ENCODE measurements around the gene DRD2. TPM values are rescaled to one million over a fixed set of nuclear protein-coding genes. Genes with fewer than 3 reads are reported as not detected.

DRD2 gene
- polyA plus RNA-seq, 4 donors = 0.28 to 0.41 TPM; not detected in 2

DNA sequence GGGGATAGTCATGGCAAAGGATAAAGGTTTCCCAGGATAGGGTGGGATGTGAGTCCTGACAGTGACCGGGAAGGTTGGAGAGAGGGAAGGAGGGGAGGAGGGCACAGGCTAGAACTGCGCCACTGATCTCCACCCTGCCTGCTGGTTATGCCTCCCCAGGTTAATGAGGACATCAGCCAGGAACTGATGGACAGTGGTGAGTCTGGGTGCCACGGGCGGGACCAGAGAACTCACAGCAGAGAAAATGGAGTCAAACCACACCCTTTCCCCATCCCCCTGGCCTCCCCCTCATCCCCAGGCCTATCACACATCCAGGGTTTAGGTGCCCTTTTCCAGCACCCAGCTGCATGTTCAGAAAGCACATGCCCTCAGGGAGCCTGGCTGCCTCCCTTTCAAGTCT is 77.4 kb downstream of the DRD2 start:
- no peak for DNase-seq
- peaks cover 0 to 2% (median 0%) of the 10 kb centered on the region in 3 donors for H3K27me3 ChIP-seq (ENCODE audit: control insufficient read depth in 3 of 3, insufficient read depth in 3 of 3, low read length in 3 of 3)
- H3K9me3 ChIP-seq (ENCODE audit: control insufficient read depth in 2 of 2, insufficient read depth in 1 of 2, low read depth in 1 of 2, low read length in 1 of 2) = no peaks in the 10 kb centered on the region
- no peak for FAIRE-seq
- WGBS, 3 donors = 88 to 96% (median 88%) methylated on average over 4 of the region's 4 CpGs
- H3K4me1 ChIP-seq (ENCODE audit: control insufficient read depth in 3 of 3, insufficient read depth in 2 of 3, low read depth in 1 of 3, low read length in 2 of 3) = no peaks in the 10 kb centered on the region
- no peak overlapping the region for H3K27ac ChIP-seq (ENCODE audit: low read depth in 1 of 3, low read length in 2 of 3)
- no peak overlapping the region for H3K4me3 ChIP-seq (ENCODE audit: low read depth in 1 of 3, low read length in 3 of 3)
- H3K36me3 ChIP-seq (ENCODE audit: control insufficient read depth in 3 of 3, insufficient read depth in 2 of 3, low read depth in 1 of 3, low read length in 3 of 3) = no peaks in the 10 kb centered on the region

DNA sequence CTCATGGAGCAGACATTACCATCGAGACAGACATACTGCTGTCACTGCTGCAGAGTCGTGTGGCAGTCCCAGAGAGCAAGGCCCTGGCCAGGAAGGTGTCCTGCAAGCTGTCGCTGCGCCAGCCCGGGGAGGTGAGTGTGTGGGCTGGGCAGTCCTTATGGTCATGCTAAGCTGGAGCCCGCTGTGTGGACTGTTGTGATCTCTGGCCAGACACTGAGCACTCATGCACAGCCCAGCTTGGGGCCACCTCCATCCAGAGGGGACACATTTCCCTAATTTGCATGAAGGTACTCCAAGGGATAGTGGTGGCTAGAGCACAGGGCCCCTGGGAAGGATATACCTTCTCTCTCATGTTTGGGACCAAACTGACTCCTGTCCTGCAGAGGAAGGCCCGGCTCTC is 78.0 kb downstream of the DRD2 start:
- no peak for DNase-seq
- Histone ChIP-seq H3K4me3 (ENCODE audit: low read depth in 1 of 3, low read length in 3 of 3) (no peak overlapping the region), H3K36me3 (ENCODE audit: control insufficient read depth in 3 of 3, insufficient read depth in 2 of 3, low read depth in 1 of 3, low read length in 3 of 3) (no peaks in the 10 kb centered on the region), H3K27ac (ENCODE audit: low read depth in 1 of 3, low read length in 2 of 3) (no peak overlapping the region), H3K27me3 (ENCODE audit: control insufficient read depth in 3 of 3, insufficient read depth in 3 of 3, low read length in 3 of 3) (peaks cover 0 to 2% (median 0%) of the 10 kb centered on the region in 3 donors), H3K9me3 (ENCODE audit: control insufficient read depth in 2 of 2, insufficient read depth in 1 of 2, low read depth in 1 of 2, low read length in 1 of 2) (no peaks in the 10 kb centered on the region), H3K4me1 (ENCODE audit: control insufficient read depth in 3 of 3, insufficient read depth in 2 of 3, low read depth in 1 of 3, low read length in 2 of 3) (no peaks in the 10 kb centered on the region)
- 80 to 81% (median 81%) methylated on average over 7 of the region's 7 CpGs for WGBS, 3 donors
- no peak for FAIRE-seq

DNA sequence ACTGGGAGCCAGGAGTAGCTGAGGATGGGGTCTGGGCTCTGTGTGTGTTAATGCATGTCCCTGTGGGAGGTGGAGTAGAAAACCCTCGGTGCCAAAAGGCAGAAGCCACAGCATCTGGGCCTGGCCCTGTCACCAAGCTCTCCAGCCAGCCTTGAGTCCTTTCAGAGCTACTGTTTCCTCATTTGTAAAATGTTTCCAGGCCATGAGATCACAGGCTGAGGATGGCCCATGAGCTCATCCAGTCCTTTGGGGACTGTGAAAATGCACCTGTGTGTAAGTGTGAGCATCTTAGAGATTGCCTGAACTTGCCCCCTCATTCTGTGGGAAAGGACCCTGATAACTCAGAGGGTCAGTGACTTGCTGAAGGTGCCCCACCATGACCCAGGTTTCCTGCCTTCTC is 78.5 kb downstream of the DRD2 start:
- no peaks in the 10 kb centered on the region for H3K9me3 ChIP-seq (ENCODE audit: control insufficient read depth in 2 of 2, insufficient read depth in 1 of 2, low read depth in 1 of 2, low read length in 1 of 2)
- no peaks in the 10 kb centered on the region for H3K36me3 ChIP-seq (ENCODE audit: control insufficient read depth in 3 of 3, insufficient read depth in 2 of 3, low read depth in 1 of 3, low read length in 3 of 3)
- no peak for FAIRE-seq
- no peaks in the 10 kb centered on the region for H3K27me3 ChIP-seq (ENCODE audit: control insufficient read depth in 3 of 3, insufficient read depth in 3 of 3, low read length in 3 of 3)
- H3K4me3 ChIP-seq (ENCODE audit: low read depth in 1 of 3, low read length in 3 of 3) = no peak overlapping the region
- no peak for DNase-seq
- WGBS, 3 donors = 67 to 92% (median 74%) methylated on average over 1 of the region's 1 CpG
- no peak overlapping the region for H3K27ac ChIP-seq (ENCODE audit: low read depth in 1 of 3, low read length in 2 of 3)
- no peaks in the 10 kb centered on the region for H3K4me1 ChIP-seq (ENCODE audit: control insufficient read depth in 3 of 3, insufficient read depth in 2 of 3, low read depth in 1 of 3, low read length in 2 of 3)

DNA sequence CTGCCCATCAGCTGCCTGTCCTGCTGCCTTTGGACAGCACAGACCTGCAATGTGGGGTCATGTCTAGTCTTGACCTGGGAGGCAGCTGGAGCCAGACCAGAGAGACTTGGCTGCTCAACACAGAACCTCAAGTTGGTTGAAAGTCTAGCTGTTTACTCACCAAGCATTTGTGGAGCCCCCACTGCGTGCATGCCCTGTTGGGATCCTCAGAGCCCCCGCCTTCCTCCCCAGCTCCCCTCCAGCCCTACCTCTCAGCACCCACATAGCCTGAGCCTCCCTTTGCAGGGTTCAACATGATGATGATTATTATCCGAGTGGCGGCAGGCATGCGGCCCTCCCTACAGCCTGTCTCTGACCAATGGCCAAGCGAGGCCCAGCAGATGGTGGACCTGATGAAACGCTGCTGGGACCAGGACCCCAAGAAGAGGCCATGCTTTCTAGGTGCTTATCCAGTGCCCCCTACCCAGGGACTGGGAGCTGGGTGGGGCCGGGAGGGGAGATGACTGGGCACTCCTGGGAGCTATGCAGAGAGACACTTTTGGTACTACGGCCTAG is 79.3 kb downstream of the DRD2 start:
- Histone ChIP-seq H3K4me3 (ENCODE audit: low read depth in 1 of 3, low read length in 3 of 3) (no peak overlapping the region), H3K27me3 (ENCODE audit: control insufficient read depth in 3 of 3, insufficient read depth in 3 of 3, low read length in 3 of 3) (no peaks in the 10 kb centered on the region), H3K9me3 (ENCODE audit: control insufficient read depth in 2 of 2, insufficient read depth in 1 of 2, low read depth in 1 of 2, low read length in 1 of 2) (no peaks in the 10 kb centered on the region), H3K36me3 (ENCODE audit: control insufficient read depth in 3 of 3, insufficient read depth in 2 of 3, low read depth in 1 of 3, low read length in 3 of 3) (no peaks in the 10 kb centered on the region), H3K27ac (ENCODE audit: low read depth in 1 of 3, low read length in 2 of 3) (no peak overlapping the region), H3K4me1 (ENCODE audit: control insufficient read depth in 3 of 3, insufficient read depth in 2 of 3, low read depth in 1 of 3, low read length in 2 of 3) (no peaks in the 10 kb centered on the region)
- FAIRE-seq = no peak
- DNase-seq = no peak
- WGBS, 3 donors = 91 to 93% (median 92%) methylated on average over 9 of the region's 9 CpGs

DNA sequence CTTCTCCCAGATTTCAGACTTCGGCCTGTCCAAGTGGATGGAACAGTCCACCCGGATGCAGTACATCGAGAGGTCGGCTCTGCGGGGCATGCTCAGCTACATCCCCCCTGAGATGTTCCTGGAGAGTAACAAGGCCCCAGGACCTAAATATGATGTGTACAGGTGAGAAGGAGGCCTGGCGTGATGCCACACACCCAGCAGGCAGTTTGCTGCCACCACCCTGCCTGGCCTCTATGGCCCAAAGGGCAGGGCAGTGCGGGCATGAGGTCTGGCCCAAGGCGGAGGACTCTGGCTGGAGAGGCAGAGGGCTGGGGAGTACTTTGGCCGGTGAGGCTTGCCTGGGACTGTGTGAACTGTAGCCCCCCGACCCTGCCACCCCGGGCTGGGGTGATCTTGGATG is 80.3 kb downstream of the DRD2 start:
- DNase-seq = no peak
- no peak overlapping the region for H3K27ac ChIP-seq (ENCODE audit: low read depth in 1 of 3, low read length in 2 of 3)
- no peaks in the 10 kb centered on the region for H3K4me1 ChIP-seq (ENCODE audit: control insufficient read depth in 3 of 3, insufficient read depth in 2 of 3, low read depth in 1 of 3, low read length in 2 of 3)
- no peak overlapping the region for H3K4me3 ChIP-seq (ENCODE audit: low read depth in 1 of 3, low read length in 3 of 3)
- no peaks in the 10 kb centered on the region for H3K36me3 ChIP-seq (ENCODE audit: control insufficient read depth in 3 of 3, insufficient read depth in 2 of 3, low read depth in 1 of 3, low read length in 3 of 3)
- no peaks in the 10 kb centered on the region for H3K27me3 ChIP-seq (ENCODE audit: control insufficient read depth in 3 of 3, insufficient read depth in 3 of 3, low read length in 3 of 3)
- H3K9me3 ChIP-seq (ENCODE audit: control insufficient read depth in 2 of 2, insufficient read depth in 1 of 2, low read depth in 1 of 2, low read length in 1 of 2) = no peaks in the 10 kb centered on the region
- WGBS, 3 donors = 79 to 90% (median 85%) methylated on average over 11 of the region's 11 CpGs
- FAIRE-seq = no peak

DNA sequence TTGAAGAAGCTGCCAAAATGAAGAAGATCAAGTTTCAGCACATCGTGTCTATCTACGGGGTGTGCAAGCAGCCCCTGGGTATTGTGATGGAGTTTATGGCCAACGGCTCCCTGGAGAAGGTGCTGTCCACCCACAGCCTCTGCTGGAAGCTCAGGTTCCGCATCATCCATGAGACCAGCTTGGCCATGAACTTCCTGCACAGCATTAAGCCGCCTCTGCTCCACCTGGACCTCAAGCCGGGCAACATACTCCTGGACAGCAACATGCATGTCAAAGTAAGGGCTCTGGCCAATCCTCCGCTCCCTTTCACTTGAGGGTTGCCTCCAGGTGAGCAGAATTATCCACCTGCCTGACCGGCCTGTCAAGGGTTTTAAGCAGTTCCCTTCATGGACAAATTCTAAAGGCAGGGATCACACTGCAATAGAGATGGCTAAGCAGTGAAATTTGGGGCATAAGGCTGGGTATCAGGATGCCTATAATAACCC is 81.7 kb downstream of the DRD2 start:
- no peaks in the 10 kb centered on the region for H3K9me3 ChIP-seq (ENCODE audit: control insufficient read depth in 2 of 2, insufficient read depth in 1 of 2, low read depth in 1 of 2, low read length in 1 of 2)
- H3K36me3 ChIP-seq (ENCODE audit: control insufficient read depth in 3 of 3, insufficient read depth in 2 of 3, low read depth in 1 of 3, low read length in 3 of 3) = no peaks in the 10 kb centered on the region
- peaks cover 0 to 6% (median 0%) of the 10 kb centered on the region in 3 donors for H3K27me3 ChIP-seq (ENCODE audit: control insufficient read depth in 3 of 3, insufficient read depth in 3 of 3, low read length in 3 of 3)
- H3K4me3 ChIP-seq (ENCODE audit: low read depth in 1 of 3, low read length in 3 of 3) = no peak overlapping the region
- FAIRE-seq (no peak), DNase-seq (no peak)
- H3K27ac ChIP-seq (ENCODE audit: low read depth in 1 of 3, low read length in 2 of 3) = no peak overlapping the region
- H3K4me1 ChIP-seq (ENCODE audit: control insufficient read depth in 3 of 3, insufficient read depth in 2 of 3, low read depth in 1 of 3, low read length in 2 of 3) = no peaks in the 10 kb centered on the region
- WGBS, 3 donors = 88 to 89% (median 88%) methylated on average over 8 of the region's 8 CpGs

DNA sequence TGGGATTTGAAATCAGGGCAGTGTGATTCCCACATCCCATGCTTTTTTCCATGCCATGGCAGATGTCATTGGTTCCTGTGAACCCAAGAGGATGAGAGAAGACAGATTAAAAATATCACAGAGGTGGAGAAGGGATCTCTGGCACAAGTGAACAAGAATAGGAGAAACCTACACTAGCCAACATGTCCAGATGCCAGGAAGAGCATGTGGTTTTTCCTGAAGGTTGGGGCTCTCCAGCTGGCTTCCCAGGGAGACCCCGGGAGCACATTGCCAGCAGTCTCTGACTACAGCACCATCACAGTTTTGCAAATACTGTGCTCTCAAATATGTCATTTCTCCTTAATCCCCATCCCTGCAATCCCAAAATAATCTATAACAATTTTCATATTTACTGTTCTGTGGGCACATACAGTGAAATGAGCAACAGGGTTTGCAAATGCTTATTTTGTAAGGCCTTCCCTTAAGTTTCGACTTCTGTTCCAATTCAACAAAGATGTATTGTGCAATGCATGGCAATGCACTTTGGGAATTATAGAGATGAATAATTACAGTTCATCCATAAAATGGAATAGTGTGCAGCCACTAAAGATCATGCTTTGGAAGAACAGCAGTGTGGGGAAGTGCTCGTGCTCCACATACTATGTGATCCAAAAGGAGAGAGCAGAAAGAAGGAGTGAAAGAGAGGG is 82.8 kb downstream of the DRD2 start:
- Histone ChIP-seq H3K4me3 (ENCODE audit: low read depth in 1 of 3, low read length in 3 of 3) (no peak overlapping the region), H3K27me3 (ENCODE audit: control insufficient read depth in 3 of 3, insufficient read depth in 3 of 3, low read length in 3 of 3) (peaks cover 0 to 17% (median 5%) of the 10 kb centered on the region in 3 donors), H3K36me3 (ENCODE audit: control insufficient read depth in 3 of 3, insufficient read depth in 2 of 3, low read depth in 1 of 3, low read length in 3 of 3) (no peaks in the 10 kb centered on the region), H3K9me3 (ENCODE audit: control insufficient read depth in 2 of 2, insufficient read depth in 1 of 2, low read depth in 1 of 2, low read length in 1 of 2) (no peaks in the 10 kb centered on the region), H3K4me1 (ENCODE audit: control insufficient read depth in 3 of 3, insufficient read depth in 2 of 3, low read depth in 1 of 3, low read length in 2 of 3) (peaks cover 0 to 4% (median 0%) of the 10 kb centered on the region in 3 donors), H3K27ac (ENCODE audit: low read depth in 1 of 3, low read length in 2 of 3) (no peak overlapping the region)
- WGBS, 3 donors = 72 to 82% (median 82%) methylated on average over 3 of the region's 3 CpGs
- FAIRE-seq (no peak), DNase-seq (no peak)

DNA sequence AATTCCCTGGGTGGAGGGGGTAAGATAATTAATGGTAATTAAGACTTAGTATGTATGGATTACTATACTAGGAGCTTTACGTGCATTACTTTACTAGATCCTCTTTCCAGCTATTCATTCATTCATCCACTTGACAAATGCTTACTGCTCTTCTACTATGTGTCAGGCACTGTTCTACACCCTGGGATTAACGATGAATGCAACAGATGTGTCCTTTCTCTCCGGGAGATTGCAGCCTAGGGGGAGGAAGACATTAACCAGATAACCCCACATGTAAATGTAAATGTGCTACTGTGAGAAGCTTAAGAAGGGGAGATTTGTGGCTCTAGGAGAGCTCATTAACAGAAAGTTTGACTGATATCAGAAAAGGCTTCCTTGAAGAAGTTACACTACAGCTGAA is 85.9 kb downstream of the DRD2 start:
- Histone ChIP-seq H3K36me3 (ENCODE audit: control insufficient read depth in 3 of 3, insufficient read depth in 2 of 3, low read depth in 1 of 3, low read length in 3 of 3) (no peaks in the 10 kb centered on the region), H3K4me3 (ENCODE audit: low read depth in 1 of 3, low read length in 3 of 3) (no peak overlapping the region), H3K27ac (ENCODE audit: low read depth in 1 of 3, low read length in 2 of 3) (no peak overlapping the region), H3K4me1 (ENCODE audit: control insufficient read depth in 3 of 3, insufficient read depth in 2 of 3, low read depth in 1 of 3, low read length in 2 of 3) (peaks cover 0 to 4% (median 0%) of the 10 kb centered on the region in 3 donors), H3K9me3 (ENCODE audit: control insufficient read depth in 2 of 2, insufficient read depth in 1 of 2, low read depth in 1 of 2, low read length in 1 of 2) (no peaks in the 10 kb centered on the region), H3K27me3 (ENCODE audit: control insufficient read depth in 3 of 3, insufficient read depth in 3 of 3, low read length in 3 of 3) (peaks cover 0 to 20% (median 12%) of the 10 kb centered on the region in 3 donors)
- DNase-seq (no peak), FAIRE-seq (no peak)
- WGBS, 3 donors = 51 to 73% (median 73%) methylated on average over 3 of the region's 3 CpGs

Data from small intestine (tissue), 7 donors.